Karpas-422 (cell line): ENCODE data around the gene FLAD1. TPM values are rescaled to one million over a fixed set of nuclear protein-coding genes. Genes with fewer than 3 reads are reported as not detected.

Experiments used
- DNase-seq: peaks from one replicate; pipeline ENCODE4 v3.0.0-alpha.2; 2015
- H2AFZ ChIP-seq: fragments of 200-600 bp; sonication (generic); 2 replicates; pipeline ENCODE4 v1.6.1; 2014; ENCODE audit warnings: antibody characterized with exemption, low read length, mixed read lengths
- H3K27ac ChIP-seq: fragments of 200-600 bp; sonication (generic); 2 replicates; pipeline ENCODE4 v1.5.1; 2014; ENCODE audit warnings: mild to moderate bottlenecking, low read length, moderate library complexity
- H3K27me3 ChIP-seq: fragments of 200-600 bp; sonication (generic); 2 replicates; pipeline ENCODE4 v1.6.1; 2014; ENCODE audit warnings: low read length, mixed read lengths
- H3K36me3 ChIP-seq: fragments of 200-600 bp; sonication (generic); 2 replicates; pipeline ENCODE4 v1.6.1; 2014; ENCODE audit warnings: low read length, mixed read lengths; ENCODE audit not compliant: insufficient read depth
- H3K4me1 ChIP-seq: fragments of 200-600 bp; sonication (generic); 2 replicates; pipeline ENCODE4 v1.6.1; 2014; ENCODE audit warnings: mild to moderate bottlenecking, low read length, mixed read lengths
- H3K4me2 ChIP-seq: fragments of 200-600 bp; sonication (generic); 2 replicates; pipeline ENCODE4 v1.6.1; 2014; ENCODE audit warnings: low read length, low read depth, mild to moderate bottlenecking; ENCODE audit not compliant: poor library complexity, severe bottlenecking
- H3K4me3 ChIP-seq: fragments of 200-600 bp; sonication (generic); 2 replicates; pipeline ENCODE4 v1.5.1; 2014; ENCODE audit warnings: mild to moderate bottlenecking, antibody characterized with exemption, low read length, mixed read lengths
- H3K79me2 ChIP-seq: fragments of 200-600 bp; sonication (generic); 2 replicates; pipeline ENCODE4 v1.6.1; 2014; ENCODE audit warnings: mild to moderate bottlenecking, low read length, mixed read lengths
- H3K9ac ChIP-seq: fragments of 200-600 bp; sonication (generic); 2 replicates; pipeline ENCODE4 v1.6.0; 2014; ENCODE audit warnings: low read length
- H3K9me2 ChIP-seq: fragments of 200-600 bp; sonication (generic), shearing (Covaris generic); replicated peaks from 2 replicates; pipeline ENCODE4 v1.6.0; 2014; ENCODE audit warnings: mild to moderate bottlenecking, low read length, moderate library complexity; ENCODE audit not compliant: insufficient read depth
- H3K9me3 ChIP-seq: fragments of 300-700, 200-600 bp; sonication (generic); 2 replicates; pipeline ENCODE4 v1.6.1; 2014; ENCODE audit warnings: low read length, mixed read lengths
- H4K20me1 ChIP-seq: fragments of 200-600 bp; sonication (generic); 2 replicates; pipeline ENCODE4 v1.6.1; 2014; ENCODE audit warnings: mild to moderate bottlenecking, antibody characterized with exemption, low read length, low read depth; ENCODE audit not compliant: insufficient read depth
- total RNA-seq: library from RNA; depleted of rRNA; stranded (reverse); fragments of >200 nt; shearing (Covaris generic); gene quantifications from 2 replicates; pipeline ENCODE4 v1.2.3, GENCODE V29; 2014; ENCODE audit warnings: low replicate concordance

Gene FLAD1
- total RNA-seq, 1 experiment from 2014 or later = 48.7 TPM

- no peak overlapping the region for H3K9ac ChIP-seq
- 0 out of 2 replicates have a peak, but pooled peaks cover 3% of the 10 kb centered on the region for H3K36me3 ChIP-seq
- no peaks in the 10 kb centered on the region for H3K9me2 ChIP-seq
- H3K4me1 ChIP-seq = peaks cover 70% of the 10 kb centered on the region
- no peak overlapping the region for H3K27ac ChIP-seq
- no peak for DNase-seq
- no peaks in the 10 kb centered on the region for H3K27me3 ChIP-seq
- no peak overlapping the region for H3K4me3 ChIP-seq
- no peaks in the 10 kb centered on the region; the same call in 1 of the 2 replicates for H4K20me1 ChIP-seq
- no peak overlapping the region for H2AFZ ChIP-seq
- H3K9me3 ChIP-seq = no peaks in the 10 kb centered on the region
- no peak overlapping the region for H3K4me2 ChIP-seq
- H3K79me2 ChIP-seq = no peaks in the 10 kb centered on the region
These were observed 31.8 kb downstream of the FLAD1 start for GRCh38 chr1:155014709-155015508.

- Histone ChIP-seq H3K79me2 (no peaks in the 10 kb centered on the region), H3K9ac (no peak overlapping the region), H2AFZ (no peak overlapping the region), H3K4me3 (no peak overlapping the region), H3K27ac (no peak overlapping the region), H3K9me2 (no peaks in the 10 kb centered on the region), H3K9me3 (no peaks in the 10 kb centered on the region), H3K27me3 (no peaks in the 10 kb centered on the region), H3K4me2 (no peak overlapping the region), H4K20me1 (no peaks in the 10 kb centered on the region; the same call in 1 of the 2 replicates), H3K4me1 (peaks cover 62% of the 10 kb centered on the region), H3K36me3 (0 out of 2 replicates have a peak, but pooled peaks cover 3% of the 10 kb centered on the region)
- no peak for DNase-seq
These were observed 32.5 kb downstream of the FLAD1 start for GRCh38 chr1:155015527-155016230.

GRCh38 chr1:155016231-155016831 is 33.2 kb downstream of the FLAD1 start:
- no peak for DNase-seq
- no peak overlapping the region for H3K9ac ChIP-seq
- 0 out of 2 replicates have a peak, but pooled peaks cover 3% of the 10 kb centered on the region for H3K36me3 ChIP-seq
- H4K20me1 ChIP-seq = no peaks in the 10 kb centered on the region; the same call in 1 of the 2 replicates
- H3K4me3 ChIP-seq = no peak overlapping the region
- no peaks in the 10 kb centered on the region for H3K9me2 ChIP-seq
- H3K27me3 ChIP-seq = no peaks in the 10 kb centered on the region
- H3K4me1 ChIP-seq = peaks cover 56% of the 10 kb centered on the region
- H3K27ac ChIP-seq = peak overlapping the region; percentile 87
- peak overlapping the region; percentile 69 for H3K4me2 ChIP-seq
- no peaks in the 10 kb centered on the region for H3K9me3 ChIP-seq
- no peaks in the 10 kb centered on the region for H3K79me2 ChIP-seq
- H2AFZ ChIP-seq = no peak overlapping the region

GRCh38 chr1:155017041-155017945 is 34.1 kb downstream of the FLAD1 start:
- no peaks in the 10 kb centered on the region for H3K9me3 ChIP-seq
- H4K20me1 ChIP-seq = no peaks in the 10 kb centered on the region; the same call in 1 of the 2 replicates
- H3K9ac ChIP-seq = peak overlapping the region; percentile 67
- peaks cover 46% of the 10 kb centered on the region for H3K4me1 ChIP-seq
- DNase-seq = peak; percentile 93
- no peak overlapping the region for H2AFZ ChIP-seq
- no peaks in the 10 kb centered on the region for H3K79me2 ChIP-seq
- H3K4me3 ChIP-seq = peak overlapping the region; percentile 59
- H3K36me3 ChIP-seq = 0 out of 2 replicates have a peak, but pooled peaks cover 3% of the 10 kb centered on the region
- H3K27me3 ChIP-seq = no peaks in the 10 kb centered on the region
- H3K9me2 ChIP-seq = no peaks in the 10 kb centered on the region
- peak overlapping the region; percentile 69 for H3K4me2 ChIP-seq
- peak overlapping the region; percentile 87 for H3K27ac ChIP-seq

- Histone ChIP-seq H3K4me2 (peak overlapping the region; percentile 69), H3K27me3 (no peaks in the 10 kb centered on the region), H3K79me2 (no peaks in the 10 kb centered on the region), H3K9me2 (no peaks in the 10 kb centered on the region), H3K27ac (peak overlapping the region; percentile 87), H3K4me3 (peak overlapping the region; percentile 59), H4K20me1 (no peaks in the 10 kb centered on the region; the same call in 1 of the 2 replicates), H2AFZ (no peak overlapping the region), H3K4me1 (peaks cover 40% of the 10 kb centered on the region), H3K9ac (peak overlapping the region; percentile 67), H3K9me3 (no peaks in the 10 kb centered on the region), H3K36me3 (0 out of 2 replicates have a peak, but pooled peaks cover 3% of the 10 kb centered on the region)
- DNase-seq = peak; percentile 68
These were observed 34.8 kb downstream of the FLAD1 start for GRCh38 chr1:155017946-155018316.

GRCh38 chr1:155018617-155019348 is 35.6 kb downstream of the FLAD1 start:
- Histone ChIP-seq H2AFZ (no peak overlapping the region), H3K27ac (no peak overlapping the region), H3K9me2 (no peaks in the 10 kb centered on the region), H3K27me3 (no peaks in the 10 kb centered on the region), H3K79me2 (no peaks in the 10 kb centered on the region), H4K20me1 (no peaks in the 10 kb centered on the region; the same call in 1 of the 2 replicates), H3K36me3 (0 out of 2 replicates have a peak, but pooled peaks cover 3% of the 10 kb centered on the region), H3K4me3 (no peak overlapping the region), H3K9ac (no peak overlapping the region), H3K9me3 (no peaks in the 10 kb centered on the region), H3K4me1 (peaks cover 31% of the 10 kb centered on the region), H3K4me2 (no peak overlapping the region)
- DNase-seq = no peak
